Cardiac muscle cell (in vitro differentiated cells and primary cell): ENCODE data around the gene EXOC3L1. TPM values are rescaled to one million over a fixed set of nuclear protein-coding genes. Genes with fewer than 3 reads are reported as not detected.

Experiments used
- DNase-seq, 2 donors: peaks; one replicate each; pipeline versions ENCODE4 v3.0.0 to v3.0.0-alpha.2; 2010 to 2017; ENCODE audit warnings: low read depth in 1 of 2, low spot score in 1 of 2
- H3K27ac ChIP-seq: fragments of 200-600 bp; sonication (generic); 2 replicates; pipeline ENCODE4 v1.5.1; 2016
- H3K27me3 ChIP-seq: fragments of 200-600 bp; sonication (generic); 2 replicates; pipeline ENCODE4 v1.6.0; 2016; ENCODE audit warnings: control low read depth
- H3K36me3 ChIP-seq: fragments of 200-600 bp; sonication (generic); 2 replicates; pipeline ENCODE4 v1.5.1; 2016; ENCODE audit warnings: control low read depth
- H3K4me1 ChIP-seq: fragments of 200-600 bp; sonication (generic); 2 replicates; pipeline ENCODE4 v1.8.1; 2017; ENCODE audit warnings: low read depth, mild to moderate bottlenecking, mixed run types
- H3K4me3 ChIP-seq: fragments of 200-600 bp; sonication (generic); 2 replicates; pipeline ENCODE4 v1.5.1; 2016; ENCODE audit warnings: mild to moderate bottlenecking
- H3K9me3 ChIP-seq: fragments of 200-600 bp; sonication (generic); 2 replicates; pipeline ENCODE4 v1.5.1; 2017; ENCODE audit warnings: low read depth, mild to moderate bottlenecking, control low read depth
- polyA plus RNA-seq: library from polyadenylated mRNA; unstranded; fragments of >200 nt; fragmentation: Nextera tagmentation; extraction: Ambion mirVana; gene quantifications from 2 replicates; pipeline ENCODE4 v1.2.1, GENCODE V29; 2016
- total RNA-seq: library from RNA; depleted of rRNA; stranded (reverse); fragments of >200 nt; gene quantifications from 2 replicates; pipeline ENCODE4 v1.2.3, GENCODE V29; 2016
- TF ChIP-seq, protein P1 (sequence below): IDR thresholded peaks from 2 replicates; pipeline ENCODE4 v1.5.1; 2012; ENCODE audit warnings: low read depth, mild to moderate bottlenecking, low read length

The EXOC3L1 gene
- total and polyA plus RNA-seq, 2 experiments from 2014 or later, result 2.9 to 4.3 TPM

DNA sequence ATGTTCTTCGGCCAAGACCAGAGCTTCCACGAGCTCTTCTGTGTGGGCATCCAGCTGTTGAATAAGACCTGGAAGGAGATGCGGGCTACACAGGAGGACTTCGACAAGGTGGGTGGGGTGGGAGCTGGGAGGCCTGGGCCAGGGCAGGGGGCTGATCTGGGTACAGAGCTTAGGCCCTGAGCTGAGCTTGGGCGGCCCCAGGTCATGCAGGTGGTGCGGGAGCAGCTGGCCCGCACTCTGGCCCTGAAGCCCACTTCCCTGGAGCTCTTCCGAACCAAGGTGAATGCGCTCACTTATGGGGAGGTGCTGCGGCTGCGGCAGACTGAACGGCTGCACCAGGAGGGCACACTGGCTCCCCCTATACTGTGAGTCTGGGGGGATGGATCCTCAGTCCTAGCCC is 12.5 kb upstream of the EXOC3L1 start:
- TF ChIP-seq, protein P1, sequence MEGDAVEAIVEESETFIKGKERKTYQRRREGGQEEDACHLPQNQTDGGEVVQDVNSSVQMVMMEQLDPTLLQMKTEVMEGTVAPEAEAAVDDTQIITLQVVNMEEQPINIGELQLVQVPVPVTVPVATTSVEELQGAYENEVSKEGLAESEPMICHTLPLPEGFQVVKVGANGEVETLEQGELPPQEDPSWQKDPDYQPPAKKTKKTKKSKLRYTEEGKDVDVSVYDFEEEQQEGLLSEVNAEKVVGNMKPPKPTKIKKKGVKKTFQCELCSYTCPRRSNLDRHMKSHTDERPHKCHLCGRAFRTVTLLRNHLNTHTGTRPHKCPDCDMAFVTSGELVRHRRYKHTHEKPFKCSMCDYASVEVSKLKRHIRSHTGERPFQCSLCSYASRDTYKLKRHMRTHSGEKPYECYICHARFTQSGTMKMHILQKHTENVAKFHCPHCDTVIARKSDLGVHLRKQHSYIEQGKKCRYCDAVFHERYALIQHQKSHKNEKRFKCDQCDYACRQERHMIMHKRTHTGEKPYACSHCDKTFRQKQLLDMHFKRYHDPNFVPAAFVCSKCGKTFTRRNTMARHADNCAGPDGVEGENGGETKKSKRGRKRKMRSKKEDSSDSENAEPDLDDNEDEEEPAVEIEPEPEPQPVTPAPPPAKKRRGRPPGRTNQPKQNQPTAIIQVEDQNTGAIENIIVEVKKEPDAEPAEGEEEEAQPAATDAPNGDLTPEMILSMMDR, result no peak
- Histone ChIP-seq H3K27ac (no peak overlapping the region), H3K4me3 (no peak overlapping the region), H3K27me3 (no peaks in the 10 kb centered on the region), H3K9me3 (no peaks in the 10 kb centered on the region), H3K4me1 (no peaks in the 10 kb centered on the region), H3K36me3 (peaks cover 8% of the 10 kb centered on the region)
- DNase-seq, result no peak

DNA sequence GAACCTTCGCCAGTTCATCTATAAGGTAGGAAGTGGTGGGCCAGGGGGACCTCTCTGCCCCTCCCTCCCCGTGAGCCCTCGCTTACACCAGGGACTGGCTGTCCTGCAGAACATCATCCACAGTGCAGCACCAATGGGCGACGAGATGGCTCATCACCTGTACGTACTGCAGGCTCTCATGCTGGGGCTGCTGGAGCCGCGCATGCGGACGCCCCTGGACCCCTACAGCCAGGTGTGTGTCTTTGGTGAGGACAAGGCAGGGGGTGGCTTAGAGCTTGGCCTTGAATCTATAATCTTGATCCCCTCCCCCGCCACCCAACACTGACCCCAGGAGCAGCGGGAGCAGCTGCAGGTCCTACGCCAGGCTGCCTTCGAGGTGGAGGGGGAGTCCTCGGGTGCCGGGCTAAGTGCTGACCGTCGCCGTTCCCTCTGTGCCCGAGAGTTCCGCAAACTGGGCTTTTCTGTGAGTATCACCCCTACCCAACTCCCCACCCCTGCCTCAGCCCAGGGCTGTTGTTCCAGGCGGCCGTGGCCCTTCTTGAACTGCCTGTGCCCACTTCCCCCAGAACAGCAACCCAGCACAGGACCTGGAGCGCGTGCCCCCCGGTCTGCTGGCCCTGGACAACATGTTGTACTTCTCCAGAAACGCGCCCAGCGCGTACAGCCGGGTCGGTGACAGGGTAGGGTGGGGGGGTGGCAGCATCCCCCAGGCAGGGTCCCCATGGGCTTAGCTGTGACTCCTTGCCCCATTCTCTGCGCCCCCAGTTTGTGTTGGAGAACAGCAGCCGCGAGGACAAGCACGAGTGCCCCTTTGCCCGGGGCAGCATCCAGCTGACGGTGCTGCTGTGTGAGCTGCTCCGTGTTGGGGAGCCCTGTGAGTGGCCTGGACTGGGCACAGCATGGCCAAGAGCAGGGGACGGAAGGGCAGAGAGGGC is 11.7 kb upstream of the EXOC3L1 start:
- TF ChIP-seq, protein P1, result no peak
- peaks cover 15% of the 10 kb centered on the region for H3K36me3 ChIP-seq
- no peak for DNase-seq

DNA sequence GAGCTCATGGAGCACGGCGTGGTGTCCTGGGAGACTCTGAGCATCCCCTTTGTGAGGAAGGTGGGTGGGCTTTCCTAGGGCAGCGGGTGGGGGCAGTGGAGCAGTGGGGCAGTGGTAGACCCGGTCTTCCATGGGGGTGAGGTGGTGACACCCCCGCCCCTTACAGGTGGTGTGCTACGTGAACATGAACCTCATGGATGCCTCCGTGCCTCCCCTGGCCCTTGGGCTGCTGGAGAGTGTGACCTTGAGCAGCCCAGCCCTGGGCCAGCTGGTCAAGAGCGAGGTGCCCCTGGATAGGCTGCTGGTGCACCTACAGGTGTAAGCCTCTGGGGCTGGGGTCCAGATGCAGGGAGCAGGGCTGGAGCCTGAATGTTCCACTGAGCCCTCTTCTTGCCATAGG is 10.6 kb upstream of the EXOC3L1 start:
- Histone ChIP-seq H3K4me3 (no peak overlapping the region), H3K4me1 (no peaks in the 10 kb centered on the region), H3K36me3 (peaks cover 26% of the 10 kb centered on the region)

More for the DNA sequence above, 11.7 kb upstream of the EXOC3L1 start:
- no peaks in the 10 kb centered on the region for H3K4me1 ChIP-seq
- H3K27ac ChIP-seq, result no peak overlapping the region
- H3K27me3 ChIP-seq, result no peaks in the 10 kb centered on the region
- no peak overlapping the region for H3K4me3 ChIP-seq
- H3K9me3 ChIP-seq, result no peaks in the 10 kb centered on the region

DNA sequence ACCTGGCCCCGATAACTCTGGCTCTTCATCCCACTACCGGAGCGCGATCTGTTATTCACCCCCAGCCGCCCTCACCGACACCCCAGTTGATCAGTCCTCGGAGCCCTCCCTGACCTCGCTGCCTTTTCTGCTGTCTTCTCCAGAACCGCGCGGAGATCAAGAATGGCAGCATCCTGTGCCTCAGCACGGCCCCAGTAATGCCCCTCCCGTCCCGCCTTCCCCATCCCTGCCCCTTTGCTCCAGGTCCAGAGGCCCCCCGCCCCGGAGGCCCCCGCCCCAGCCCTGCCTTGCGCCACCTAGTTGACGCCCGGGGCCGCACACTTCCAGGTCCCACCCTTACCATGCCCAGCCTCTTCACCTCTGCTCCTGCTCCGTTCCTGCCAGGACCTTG is 9.9 kb upstream of the EXOC3L1 start:
- peaks cover 33% of the 10 kb centered on the region for H3K36me3 ChIP-seq
- no peak overlapping the region for H3K4me3 ChIP-seq
- no peak for DNase-seq
- H3K27ac ChIP-seq, result no peak overlapping the region
- H3K9me3 ChIP-seq, result no peaks in the 10 kb centered on the region
- TF ChIP-seq, protein P1, result no peak
- H3K27me3 ChIP-seq, result no peaks in the 10 kb centered on the region
- H3K4me1 ChIP-seq, result no peaks in the 10 kb centered on the region

More for the DNA sequence above, 10.6 kb upstream of the EXOC3L1 start:
- no peaks in the 10 kb centered on the region for H3K27me3 ChIP-seq
- no peaks in the 10 kb centered on the region for H3K9me3 ChIP-seq
- no peak for DNase-seq
- no peak overlapping the region for H3K27ac ChIP-seq
- TF ChIP-seq, protein P1, result no peak

DNA sequence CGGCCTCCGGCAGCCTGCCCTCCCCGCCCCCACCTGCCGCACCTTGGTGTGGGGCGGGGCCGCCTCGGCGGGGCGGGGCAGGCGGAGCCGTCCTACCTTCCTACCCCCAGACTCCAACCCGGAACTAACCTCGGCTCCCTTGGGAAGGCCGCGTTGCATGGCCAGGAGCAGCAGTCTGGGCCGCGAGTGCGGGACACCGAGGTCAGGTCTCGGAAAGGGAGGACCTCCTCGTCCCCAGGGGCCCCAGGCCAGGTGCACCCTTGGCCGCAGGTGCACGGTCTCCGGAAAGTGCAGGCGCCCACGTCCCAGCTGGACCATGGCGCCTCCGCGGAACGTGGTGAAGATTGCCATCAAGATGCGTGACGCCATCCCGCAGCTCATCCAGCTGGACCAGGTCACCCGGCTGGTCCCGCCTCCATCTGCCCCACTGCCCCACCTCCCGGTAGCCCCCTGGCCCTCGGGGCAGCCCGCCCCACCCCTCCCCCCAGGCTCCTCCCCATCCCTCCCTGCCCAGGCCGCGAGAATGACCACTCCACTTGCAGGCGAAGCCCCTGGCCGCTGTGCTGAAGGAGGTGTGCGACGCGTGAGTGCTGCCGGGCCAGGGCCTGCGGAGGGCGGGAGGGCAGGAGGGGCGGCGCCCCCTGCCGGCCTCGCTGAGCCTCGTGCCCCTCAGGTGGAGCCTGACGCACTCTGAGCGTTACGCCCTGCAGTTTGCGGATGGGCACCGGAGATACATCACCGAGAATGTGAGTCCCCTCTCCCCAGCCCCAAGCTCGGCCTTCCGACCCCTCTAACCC is 9.3 kb upstream of the EXOC3L1 start, which contains the start of gene ELMO3:
Gene ELMO3, plus strand, starts transcription at position 121 of the 797 bp plus-strand sequence. Its CDS starts 196 bp downstream, at position 317.
- Histone ChIP-seq H3K27me3 (no peaks in the 10 kb centered on the region), H3K36me3 (peaks cover 36% of the 10 kb centered on the region), H3K4me1 (no peaks in the 10 kb centered on the region), H3K9me3 (no peaks in the 10 kb centered on the region), H3K27ac (no peak within 1 kb of the TSS), H3K4me3 (no peak within 1 kb of the TSS)
- DNase-seq, result peak in 1 of 2 donors; percentile 71
- TF ChIP-seq, protein P1, result peak; percentile 44
